ENCODE data around the gene TTYH3. TPM values are rescaled to one million over a fixed set of nuclear protein-coding genes. Genes with fewer than 3 reads are reported as not detected.
A peak's percentile ranks its signal among the peaks of the same experiment; 100 is the strongest.

The TTYH3 gene
- total RNA-seq, 6 experiments from 2014 or later, result 117 to 147 (median 123) TPM

DNA sequence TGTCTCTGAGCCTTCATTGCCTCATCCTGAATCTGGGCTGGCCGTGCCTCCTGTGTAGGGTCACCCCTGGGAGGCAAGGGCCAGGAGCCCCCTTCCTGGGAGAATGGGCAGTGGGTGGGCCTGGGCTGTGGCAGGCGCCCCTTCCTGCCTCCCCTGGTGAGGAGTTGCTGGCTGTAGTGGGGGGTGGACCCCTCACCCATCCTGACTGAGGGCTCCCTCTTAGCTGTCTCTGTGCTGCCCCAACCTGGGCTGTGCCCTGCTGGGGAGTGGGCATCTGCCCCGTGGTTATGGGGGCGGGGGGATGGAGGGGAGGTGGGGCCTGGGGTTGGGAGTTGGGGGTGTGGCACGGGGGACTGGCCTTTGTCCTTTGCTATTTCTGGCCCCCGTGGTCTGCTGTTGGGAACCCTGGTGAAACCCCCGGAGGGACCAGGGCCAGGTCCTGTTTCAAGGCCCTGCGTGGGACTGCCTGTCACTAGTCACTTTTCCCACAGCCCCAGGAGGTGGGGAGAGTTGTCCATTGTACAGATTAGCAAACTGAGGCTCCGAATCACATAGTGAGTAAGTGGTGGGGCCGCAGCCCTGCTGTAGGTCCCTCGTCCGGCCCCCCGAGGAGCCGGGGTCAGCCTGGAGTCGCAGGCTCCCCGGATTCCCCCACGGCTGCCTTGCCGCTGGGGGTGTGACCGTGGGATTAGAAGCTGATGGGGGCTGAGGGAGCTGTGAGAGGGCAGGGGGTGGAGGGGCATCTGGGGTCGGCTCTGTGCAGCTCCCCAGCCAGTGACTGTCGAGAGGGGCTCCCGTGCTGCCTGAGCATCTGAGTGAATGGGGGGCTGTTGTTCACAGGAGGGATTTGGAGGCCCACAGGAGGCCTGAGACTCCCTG is 2.7 kb downstream of the TTYH3 start:
- H3K27ac Mint-ChIP-seq, result peak overlapping the region; percentile 94
- peaks cover 6% of the 10 kb centered on the region; the same call in 1 of the 2 replicates for H3K36me3 Mint-ChIP-seq (ENCODE audit: low read depth)
- H3K27me3 Mint-ChIP-seq (ENCODE audit: insufficient read depth), result no peaks in the 10 kb centered on the region; the same call in none of the 2 replicates
- DNase-seq, result no peak
- no peaks in the 10 kb centered on the region for H3K9me3 Mint-ChIP-seq
- peak overlapping the region; percentile 94 for H3K4me3 Mint-ChIP-seq
- TF ChIP-seq, protein P1, sequence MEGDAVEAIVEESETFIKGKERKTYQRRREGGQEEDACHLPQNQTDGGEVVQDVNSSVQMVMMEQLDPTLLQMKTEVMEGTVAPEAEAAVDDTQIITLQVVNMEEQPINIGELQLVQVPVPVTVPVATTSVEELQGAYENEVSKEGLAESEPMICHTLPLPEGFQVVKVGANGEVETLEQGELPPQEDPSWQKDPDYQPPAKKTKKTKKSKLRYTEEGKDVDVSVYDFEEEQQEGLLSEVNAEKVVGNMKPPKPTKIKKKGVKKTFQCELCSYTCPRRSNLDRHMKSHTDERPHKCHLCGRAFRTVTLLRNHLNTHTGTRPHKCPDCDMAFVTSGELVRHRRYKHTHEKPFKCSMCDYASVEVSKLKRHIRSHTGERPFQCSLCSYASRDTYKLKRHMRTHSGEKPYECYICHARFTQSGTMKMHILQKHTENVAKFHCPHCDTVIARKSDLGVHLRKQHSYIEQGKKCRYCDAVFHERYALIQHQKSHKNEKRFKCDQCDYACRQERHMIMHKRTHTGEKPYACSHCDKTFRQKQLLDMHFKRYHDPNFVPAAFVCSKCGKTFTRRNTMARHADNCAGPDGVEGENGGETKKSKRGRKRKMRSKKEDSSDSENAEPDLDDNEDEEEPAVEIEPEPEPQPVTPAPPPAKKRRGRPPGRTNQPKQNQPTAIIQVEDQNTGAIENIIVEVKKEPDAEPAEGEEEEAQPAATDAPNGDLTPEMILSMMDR (IDR thresholded peaks at IDR 0.05), result no peak
- H3K4me1 Mint-ChIP-seq (ENCODE audit: low read depth), result peaks cover 45% of the 10 kb centered on the region

DNA sequence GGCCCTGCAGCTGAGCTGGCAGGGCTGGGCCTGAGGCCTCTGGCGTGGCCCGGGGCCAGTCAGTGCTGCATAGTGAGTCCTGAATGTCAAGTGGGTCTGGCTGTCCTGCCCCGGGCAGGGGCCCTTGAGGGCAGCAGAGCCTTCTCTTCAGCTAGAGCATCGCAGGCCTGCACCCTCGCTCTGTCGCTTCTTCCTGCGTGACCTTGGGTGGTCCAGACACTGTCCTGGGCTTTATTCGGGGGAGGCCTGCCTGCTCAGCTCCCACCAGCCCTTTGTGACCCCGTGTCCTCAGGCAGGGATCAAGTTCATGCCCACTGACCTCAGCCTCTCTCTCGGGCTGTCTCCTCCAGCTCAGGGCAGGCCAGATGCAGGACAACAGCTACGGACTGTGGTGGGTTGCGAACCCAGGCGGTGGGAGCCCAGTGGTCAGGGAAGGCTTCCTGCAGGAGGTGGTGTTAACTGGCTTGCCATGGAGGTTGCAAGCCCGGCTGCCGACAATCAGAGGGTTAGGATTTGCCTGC is 3.4 kb downstream of the TTYH3 start:
- Mint-ChIP-seq H3K4me1 (ENCODE audit: low read depth) (peaks cover 45% of the 10 kb centered on the region), H3K4me3 (peak overlapping the region; percentile 46), H3K36me3 (ENCODE audit: low read depth) (peaks cover 6% of the 10 kb centered on the region; the same call in 1 of the 2 replicates), H3K27ac (peak overlapping the region; percentile 68), H3K27me3 (ENCODE audit: insufficient read depth) (no peaks in the 10 kb centered on the region; the same call in none of the 2 replicates), H3K9me3 (no peaks in the 10 kb centered on the region)
- no peak for DNase-seq
- TF ChIP-seq, protein P1 (IDR thresholded peaks at IDR 0.05), result no peak

DNA sequence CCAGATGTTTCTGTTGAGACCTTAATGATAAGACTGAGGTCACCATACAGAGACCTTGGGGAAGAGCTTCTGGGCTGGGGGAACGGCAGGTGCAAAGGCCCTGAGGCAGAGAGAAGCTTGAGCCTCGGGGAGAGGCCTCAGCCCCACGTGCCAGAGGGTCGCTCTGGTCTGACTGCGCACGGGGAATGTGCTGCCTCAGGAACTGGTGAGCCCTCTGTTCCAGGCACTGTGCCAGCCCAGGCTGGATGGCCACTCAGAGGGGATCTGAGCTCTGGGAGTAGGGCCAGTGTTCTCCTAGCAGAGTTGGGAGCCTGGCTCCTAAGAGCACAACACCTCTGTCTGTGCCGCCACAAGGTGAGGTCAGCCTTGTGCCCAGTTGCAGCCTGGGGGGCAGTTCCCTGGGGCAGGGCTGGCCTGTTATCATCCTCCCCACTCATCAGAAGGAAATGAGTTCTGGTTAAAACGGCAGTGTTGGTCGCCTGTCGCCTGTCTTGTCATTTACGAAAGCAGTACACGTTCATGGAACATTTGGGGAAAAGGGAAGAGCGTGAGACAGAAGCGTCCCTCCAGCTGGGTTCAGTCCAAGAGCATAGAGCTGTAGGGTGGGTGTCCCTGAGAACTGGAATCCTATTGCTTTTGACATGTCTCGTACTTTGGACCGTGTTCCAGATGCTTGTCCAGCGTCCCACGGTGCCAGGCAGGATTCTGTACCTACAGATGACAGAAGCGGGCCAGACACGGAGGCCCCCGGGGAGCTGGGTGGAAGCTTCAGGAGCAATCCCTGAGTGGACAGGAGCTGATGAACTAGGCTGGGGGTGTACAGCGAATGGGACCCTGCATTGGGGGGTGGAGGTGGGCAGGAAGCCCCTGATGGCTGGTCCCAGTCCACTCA is 4.3 kb downstream of the TTYH3 start:
- H3K4me3 Mint-ChIP-seq, result peak overlapping the region; percentile 13
- H3K9me3 Mint-ChIP-seq, result no peaks in the 10 kb centered on the region
- peak overlapping the region; percentile 68 for H3K27ac Mint-ChIP-seq
- H3K27me3 Mint-ChIP-seq (ENCODE audit: insufficient read depth), result no peaks in the 10 kb centered on the region; the same call in none of the 2 replicates
- peak; percentile 39 for DNase-seq
- H3K36me3 Mint-ChIP-seq (ENCODE audit: low read depth), result peaks cover 6% of the 10 kb centered on the region; the same call in 1 of the 2 replicates
- TF ChIP-seq, protein P1 (IDR thresholded peaks at IDR 0.05), result no peak
- H3K4me1 Mint-ChIP-seq (ENCODE audit: low read depth), result peaks cover 49% of the 10 kb centered on the region

DNA sequence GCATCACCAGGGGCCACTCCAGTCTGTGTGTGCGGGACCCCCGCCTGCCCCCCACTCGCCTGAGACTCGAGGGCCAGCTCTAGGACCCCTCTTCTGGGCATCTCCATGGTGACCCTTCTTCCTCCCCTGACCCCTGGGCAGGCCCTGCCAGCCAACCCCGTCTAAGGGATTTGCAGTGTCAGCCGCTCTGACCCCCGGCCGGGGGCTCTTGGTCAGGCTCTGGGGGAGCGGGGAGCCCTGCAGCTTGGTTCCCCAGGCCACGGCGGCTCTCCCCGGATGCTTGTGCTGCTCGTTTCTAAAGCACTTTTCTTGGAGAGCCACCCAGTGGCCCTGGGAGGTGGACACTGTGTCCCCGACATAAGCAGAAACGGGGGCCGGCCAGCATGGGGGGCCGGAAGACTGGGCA is 5.3 kb downstream of the TTYH3 start:
- TF ChIP-seq, protein P1 (IDR thresholded peaks at IDR 0.05), result no peak
- no peak overlapping the region for H3K4me3 Mint-ChIP-seq
- H3K36me3 Mint-ChIP-seq (ENCODE audit: low read depth), result peaks cover 6% of the 10 kb centered on the region; the same call in 1 of the 2 replicates
- peaks cover 54% of the 10 kb centered on the region for H3K4me1 Mint-ChIP-seq (ENCODE audit: low read depth)
- 0 out of 2 replicates have a peak overlapping the region, but pooled peaks have one; percentile 87 for H3K27ac Mint-ChIP-seq
- no peaks in the 10 kb centered on the region; the same call in none of the 2 replicates for H3K27me3 Mint-ChIP-seq (ENCODE audit: insufficient read depth)
- DNase-seq, result no peak
- no peaks in the 10 kb centered on the region for H3K9me3 Mint-ChIP-seq
